Tibial nerve (tissue), 4 donors: ENCODE results near the gene PSMB3. TPM values are rescaled to one million over a fixed set of nuclear protein-coding genes. Genes with fewer than 3 reads are reported as not detected.
"Not testable (repeated sequence)": the region's sequence is repeated elsewhere in the genome, so short reads cannot be mapped to it uniquely, and the experiment has no call there.

Experiments used
- DNase-seq, 2 donors: peaks; one replicate each; pipeline ENCODE4 v3.0.0-alpha.2; 2019; ENCODE audit warnings: low spot score in 2 of 2
- H3K27ac ChIP-seq, 4 donors: fragments of 200-600 bp; sonication (generic) in 3 of 4; one replicate each; pipeline ENCODE4 v1.5.1; 2017 to 2019; ENCODE audit warnings: mild to moderate bottlenecking in 1 of 4
- H3K27me3 ChIP-seq, 2 donors: fragments of 200-600 bp; sonication (generic) in 1 of 2; one replicate each; pipeline versions ENCODE4 v1.5.1 to v1.6.0; 2017 to 2019
- H3K36me3 ChIP-seq, 3 donors: fragments of 200-600 bp; sonication (generic); one replicate each; pipeline ENCODE4 v1.5.1; 2018 to 2019
- H3K4me1 ChIP-seq, 4 donors: fragments of 200-600 bp; sonication (generic) in 3 of 4; one replicate each; pipeline ENCODE4 v1.5.1; 2017 to 2019
- H3K4me3 ChIP-seq, 4 donors: fragments of 200-600 bp; sonication (generic) in 3 of 4; one replicate each; pipeline ENCODE4 v1.5.1; 2017 to 2019; ENCODE audit warnings: mild to moderate bottlenecking in 1 of 4, moderate library complexity in 1 of 4
- H3K9me3 ChIP-seq, 4 donors: fragments of 200-600 bp; sonication (generic) in 3 of 4; one replicate each; pipeline ENCODE4 v1.5.1; 2017 to 2019
- EP300 ChIP-seq, 2 donors: sonication (generic); formaldehyde crosslinking; IDR thresholded peaks; one replicate each; pipeline ENCODE4 v1.6.1; 2017; ENCODE audit warnings: antibody characterized with exemption in 2 of 2, mild to moderate bottlenecking in 1 of 2
- POLR2A ChIP-seq, 2 donors: fragments of 450-650 bp; IDR thresholded peaks; one replicate each; pipeline ENCODE4 v1.6.1; 2017; ENCODE audit warnings: antibody characterized with exemption in 2 of 2, mild to moderate bottlenecking in 2 of 2, moderate library complexity in 2 of 2
- WGBS, 2 donors: methylation state at CpG; one replicate each; pipeline ENCODE4 v1.1.5; 2018; 5-methylcytosine and 5-hydroxymethylcytosine counted together
- total RNA-seq, 4 donors: library from RNA; depleted of rRNA; stranded (reverse); fragments of >200 nt; gene quantifications; one replicate each; pipeline ENCODE4 v1.1.0, GENCODE V29; 2016
- TF ChIP-seq, protein P1 (sequence below), 5 experiments: fragments of 200-600 bp in 3 of 5; fragments of 450-650 bp in 2 of 5; sonication (generic) in 3 of 5; IDR thresholded peaks; one replicate each; pipeline ENCODE4 v1.5.1; 2016 to 2019; ENCODE audit warnings: antibody characterized with exemption in 5 of 5, mild to moderate bottlenecking in 3 of 5, moderate library complexity in 2 of 5

The PSMB3 gene
- total RNA-seq, 4 donors from 2014 or later, result 88.8 to 146 (median 141) TPM

DNA sequence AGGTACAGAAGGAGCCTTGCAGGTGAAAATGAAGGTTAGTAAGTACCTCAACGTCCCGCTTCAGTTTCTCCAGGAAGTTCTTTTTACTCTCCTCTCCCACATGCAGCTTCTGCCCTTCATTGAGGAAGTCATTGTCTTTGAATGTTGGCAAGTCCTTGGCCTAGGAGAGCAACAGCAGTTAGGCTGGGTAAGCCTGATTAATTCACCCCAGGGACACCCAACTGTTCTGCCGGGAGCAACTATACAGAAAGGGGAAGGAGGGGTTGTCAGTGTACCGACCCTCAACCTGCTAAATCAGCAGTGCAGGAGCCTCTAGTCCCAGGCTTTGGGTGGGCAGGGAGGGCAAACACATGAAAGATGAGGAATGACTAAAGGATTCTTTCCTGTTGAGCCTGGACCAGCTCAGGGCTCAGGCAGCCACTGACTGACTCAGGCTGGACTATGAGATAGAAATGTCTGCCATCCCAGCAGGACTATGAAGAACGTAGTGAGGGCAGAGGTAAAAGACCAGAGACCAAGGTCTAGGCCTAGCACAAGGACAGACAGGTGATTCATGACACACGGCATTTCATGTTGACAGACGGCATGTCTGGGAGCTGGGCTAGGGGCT lies 25.2 kb downstream of the PSMB3 start:
- peaks cover 10 to 100% (median 48%) of the 10 kb centered on the region in 3 donors for H3K36me3 ChIP-seq
- 79 to 83% methylated on average over 7 of the region's 7 CpGs for WGBS, 2 donors
- H3K27ac ChIP-seq, result no peak overlapping the region
- H3K27me3 ChIP-seq, result no peaks in the 10 kb centered on the region
- TF ChIP-seq, protein P1, sequence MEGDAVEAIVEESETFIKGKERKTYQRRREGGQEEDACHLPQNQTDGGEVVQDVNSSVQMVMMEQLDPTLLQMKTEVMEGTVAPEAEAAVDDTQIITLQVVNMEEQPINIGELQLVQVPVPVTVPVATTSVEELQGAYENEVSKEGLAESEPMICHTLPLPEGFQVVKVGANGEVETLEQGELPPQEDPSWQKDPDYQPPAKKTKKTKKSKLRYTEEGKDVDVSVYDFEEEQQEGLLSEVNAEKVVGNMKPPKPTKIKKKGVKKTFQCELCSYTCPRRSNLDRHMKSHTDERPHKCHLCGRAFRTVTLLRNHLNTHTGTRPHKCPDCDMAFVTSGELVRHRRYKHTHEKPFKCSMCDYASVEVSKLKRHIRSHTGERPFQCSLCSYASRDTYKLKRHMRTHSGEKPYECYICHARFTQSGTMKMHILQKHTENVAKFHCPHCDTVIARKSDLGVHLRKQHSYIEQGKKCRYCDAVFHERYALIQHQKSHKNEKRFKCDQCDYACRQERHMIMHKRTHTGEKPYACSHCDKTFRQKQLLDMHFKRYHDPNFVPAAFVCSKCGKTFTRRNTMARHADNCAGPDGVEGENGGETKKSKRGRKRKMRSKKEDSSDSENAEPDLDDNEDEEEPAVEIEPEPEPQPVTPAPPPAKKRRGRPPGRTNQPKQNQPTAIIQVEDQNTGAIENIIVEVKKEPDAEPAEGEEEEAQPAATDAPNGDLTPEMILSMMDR (IDR thresholded peaks at IDR 0.05), result no peak
- no peak for TF ChIP-seq POLR2A (IDR thresholded peaks at IDR 0.05)
- no peak for TF ChIP-seq EP300 (IDR thresholded peaks at IDR 0.05)
- H3K4me1 ChIP-seq, result no peaks in the 10 kb centered on the region
- no peak overlapping the region for H3K4me3 ChIP-seq
- no peak for DNase-seq
- no peaks in the 10 kb centered on the region for H3K9me3 ChIP-seq

DNA sequence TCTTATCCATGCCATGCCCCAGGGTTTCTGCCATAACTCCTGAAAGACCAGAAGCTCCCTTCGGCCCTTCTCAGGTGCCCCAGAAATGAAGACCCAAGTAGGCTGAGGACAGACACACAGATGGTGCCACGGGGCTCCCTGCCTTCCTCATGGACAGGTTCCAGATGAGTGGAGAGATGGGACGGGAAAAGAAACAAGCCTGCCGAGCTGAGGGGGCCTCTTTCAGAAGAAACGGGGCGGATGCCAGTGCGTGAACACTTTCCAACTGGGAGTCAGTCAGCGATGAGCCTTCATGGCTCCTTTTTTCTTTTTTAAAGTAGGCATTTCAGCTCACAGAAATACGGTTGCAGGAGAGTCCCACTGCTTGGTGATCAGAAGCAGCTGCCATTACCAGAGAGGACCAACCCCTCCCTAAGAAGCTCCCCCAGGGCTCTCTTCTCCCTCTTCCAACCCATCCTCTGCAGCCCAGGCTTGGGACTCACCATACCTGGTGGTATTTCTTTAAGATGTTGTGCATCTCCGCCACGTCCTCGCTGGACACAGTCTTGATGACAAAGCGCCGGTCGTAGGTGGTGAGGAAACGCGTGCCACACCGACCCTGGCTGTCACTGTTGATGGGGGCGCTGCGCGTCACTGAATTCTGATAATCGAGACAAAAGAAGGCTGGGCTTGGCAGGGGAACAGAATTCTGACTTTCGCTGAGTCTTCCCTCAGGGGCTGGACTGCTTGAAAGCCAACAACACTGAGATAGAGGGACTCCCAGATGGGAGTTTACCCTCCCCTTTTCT lies 27.6 kb downstream of the PSMB3 start:
- 85 to 90% methylated on average over 23 of the region's 23 CpGs for WGBS, 2 donors
- TF ChIP-seq, protein P1 (IDR thresholded peaks at IDR 0.05), result no peak
- TF ChIP-seq EP300 (IDR thresholded peaks at IDR 0.05) (no peak), POLR2A (IDR thresholded peaks at IDR 0.05) (no peak)
- H3K9me3 ChIP-seq, result no peaks in the 10 kb centered on the region
- no peak overlapping the region for H3K4me3 ChIP-seq
- no peak overlapping the region for H3K27ac ChIP-seq
- H3K4me1 ChIP-seq, result no peaks in the 10 kb centered on the region
- no peaks in the 10 kb centered on the region for H3K27me3 ChIP-seq
- DNase-seq, result no peak
- H3K36me3 ChIP-seq, result peaks cover 10 to 98% (median 61%) of the 10 kb centered on the region in 3 donors

DNA sequence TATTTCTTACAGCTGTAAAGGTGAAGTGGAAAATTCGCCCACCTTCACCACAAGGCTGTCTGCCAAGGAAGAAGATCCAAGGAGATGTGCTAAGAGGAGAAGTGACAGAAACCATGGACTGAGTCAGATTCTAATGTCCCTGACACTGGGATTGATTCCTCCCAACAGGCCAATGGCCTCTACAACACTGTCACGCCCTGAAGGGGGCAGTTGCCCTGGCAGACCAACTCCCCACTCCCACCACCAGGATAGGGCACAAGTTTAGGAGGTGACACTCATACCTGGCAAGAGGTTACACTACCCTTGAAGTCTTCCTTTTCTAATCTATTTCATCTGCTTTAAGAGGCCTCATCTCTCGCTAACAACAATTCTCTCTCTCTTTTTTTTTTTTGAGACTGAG lies 30.7 kb downstream of the PSMB3 start:
- TF ChIP-seq POLR2A (IDR thresholded peaks at IDR 0.05), result no peak
- TF ChIP-seq, protein P1 (IDR thresholded peaks at IDR 0.05), result no peak
- no peak for TF ChIP-seq EP300 (IDR thresholded peaks at IDR 0.05)
- H3K4me1 ChIP-seq, result peaks cover 0 to under 1% (median 0%) of the 10 kb centered on the region in 4 donors
- H3K36me3 ChIP-seq, result peaks cover 10 to 88% (median 56%) of the 10 kb centered on the region in 3 donors
- H3K27me3 ChIP-seq, result no peaks in the 10 kb centered on the region
- no peak overlapping the region for H3K4me3 ChIP-seq
- no peaks in the 10 kb centered on the region for H3K9me3 ChIP-seq
- H3K27ac ChIP-seq, result no peak overlapping the region
- WGBS, 2 donors, result 95 to 96% methylated on average over 3 of the region's 3 CpGs
- no peak for DNase-seq

DNA sequence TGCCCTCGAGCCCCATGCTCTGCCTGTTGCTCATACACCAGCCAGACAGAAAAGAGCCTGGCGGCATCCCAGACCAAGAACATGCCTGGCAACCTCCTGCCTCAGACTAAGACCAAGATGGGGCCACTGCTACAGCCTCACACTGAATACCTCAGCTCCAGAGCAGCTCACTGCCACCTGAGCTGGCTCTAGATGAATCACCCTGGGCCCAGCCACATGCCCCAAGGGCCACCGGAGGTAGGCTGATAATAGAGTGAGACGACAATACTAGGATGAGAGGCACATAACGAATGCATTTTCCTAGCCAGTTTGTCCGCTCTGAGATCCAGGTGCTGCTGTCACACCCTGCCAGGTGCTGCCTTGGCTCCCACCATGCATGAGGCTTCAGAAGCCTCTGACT lies 33.8 kb downstream of the PSMB3 start:
- H3K4me1 ChIP-seq, result peaks cover 0 to 27% (median 0%) of the 10 kb centered on the region in 4 donors
- 87 to 98% methylated on average over 4 to 6 of the region's 6 CpGs for WGBS, 2 donors
- H3K36me3 ChIP-seq, result peaks cover 7 to 56% (median 28%) of the 10 kb centered on the region in 3 donors
- H3K4me3 ChIP-seq, result no peak overlapping the region
- TF ChIP-seq POLR2A (IDR thresholded peaks at IDR 0.05) (no peak), EP300 (IDR thresholded peaks at IDR 0.05) (no peak)
- TF ChIP-seq, protein P1 (IDR thresholded peaks at IDR 0.05), result no peak
- no peaks in the 10 kb centered on the region for H3K27me3 ChIP-seq
- no peak overlapping the region for H3K27ac ChIP-seq
- H3K9me3 ChIP-seq, result no peaks in the 10 kb centered on the region
- no peak for DNase-seq

DNA sequence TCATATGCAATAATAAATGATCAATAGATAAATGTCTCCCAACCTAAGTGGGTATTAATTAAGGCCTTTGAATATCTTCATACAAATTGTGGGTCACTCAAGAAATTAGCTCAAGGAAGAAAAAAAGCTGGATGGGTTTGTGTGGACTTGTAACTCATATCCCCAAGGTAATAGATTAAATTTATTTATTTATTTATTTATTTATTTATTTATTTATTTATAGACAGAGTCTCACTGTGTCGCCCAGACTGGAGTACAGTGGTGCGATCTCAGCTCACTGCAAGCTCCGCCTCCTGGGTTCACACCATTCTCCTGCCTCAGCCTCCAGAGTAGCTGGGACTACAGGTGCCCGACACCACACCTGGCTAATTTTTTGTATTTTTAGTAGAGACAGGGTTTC lies 35.5 kb downstream of the PSMB3 start:
- H3K36me3 ChIP-seq, result peaks cover 4 to 50% (median 22%) of the 10 kb centered on the region in 3 donors
- WGBS, 2 donors, result 94% methylated on average over 4 of the region's 4 CpGs

More for the DNA sequence above, 35.5 kb downstream of the PSMB3 start:
- not testable (repeated sequence) for DNase-seq, H3K27me3 ChIP-seq, H3K9me3 ChIP-seq, H3K4me3 ChIP-seq, H3K27ac ChIP-seq
- peaks cover 0 to 32% (median 0%) of the 10 kb centered on the region in 4 donors for H3K4me1 ChIP-seq
